HPDE6-E6E7 (cell line): ENCODE measurements around the gene TDRD7.
"Not testable (repeated sequence)": the region's sequence is repeated elsewhere in the genome, so short reads cannot be mapped to it uniquely, and the experiment has no call there.

Experiments used
- DNase-seq: peaks from one replicate; pipeline ENCODE4 v3.0.0; 2011; ENCODE audit warnings: missing footprints; ENCODE audit errors: extremely low spot score

Gene TDRD7

DNA sequence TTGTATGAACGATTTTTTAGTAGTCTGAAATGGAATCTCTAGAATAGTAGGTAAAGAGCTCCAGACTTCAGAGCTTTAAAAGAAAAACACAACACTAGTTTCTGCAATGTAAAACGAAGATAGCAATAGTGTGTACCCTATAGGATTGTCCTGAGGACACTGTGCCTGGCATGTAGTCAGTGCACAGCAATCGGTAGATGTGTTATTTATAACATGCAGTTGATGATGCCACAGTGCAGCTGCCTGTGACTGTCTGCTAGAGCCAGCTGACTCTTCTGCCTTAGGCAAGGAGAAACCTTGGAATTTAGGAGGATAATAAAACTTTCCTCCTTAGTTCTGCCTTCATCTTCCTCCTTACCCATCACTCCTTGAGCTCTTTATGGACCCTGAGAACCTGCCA is 61.8 kb downstream of the TDRD7 start:
- no peak for DNase-seq

DNA sequence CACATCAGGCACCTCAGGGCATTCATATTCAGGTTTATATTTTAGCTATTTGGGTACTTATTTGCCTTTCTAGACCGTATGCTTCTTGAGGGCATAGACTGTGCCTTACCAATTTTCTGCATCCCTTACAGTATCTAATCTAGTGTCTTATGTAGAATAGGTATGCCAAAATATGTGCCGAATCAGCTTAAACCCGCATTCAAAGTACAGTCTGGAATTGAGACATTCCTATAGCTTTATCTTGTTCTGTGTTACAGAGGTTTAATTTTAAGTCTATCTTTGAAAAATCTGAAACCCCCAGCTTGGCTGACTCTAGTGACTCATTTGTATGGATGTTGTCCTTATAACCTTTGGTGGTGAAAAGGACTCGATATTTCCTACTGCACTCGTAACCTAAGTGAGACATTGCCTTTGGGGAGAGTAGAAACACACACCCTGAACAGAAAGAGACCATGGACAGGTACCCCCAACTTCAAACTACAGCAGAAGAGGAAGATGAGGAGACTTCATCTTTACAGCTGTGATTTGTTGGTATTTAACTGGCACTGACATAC is 62.6 kb downstream of the TDRD7 start:
- DNase-seq, result no peak

DNA sequence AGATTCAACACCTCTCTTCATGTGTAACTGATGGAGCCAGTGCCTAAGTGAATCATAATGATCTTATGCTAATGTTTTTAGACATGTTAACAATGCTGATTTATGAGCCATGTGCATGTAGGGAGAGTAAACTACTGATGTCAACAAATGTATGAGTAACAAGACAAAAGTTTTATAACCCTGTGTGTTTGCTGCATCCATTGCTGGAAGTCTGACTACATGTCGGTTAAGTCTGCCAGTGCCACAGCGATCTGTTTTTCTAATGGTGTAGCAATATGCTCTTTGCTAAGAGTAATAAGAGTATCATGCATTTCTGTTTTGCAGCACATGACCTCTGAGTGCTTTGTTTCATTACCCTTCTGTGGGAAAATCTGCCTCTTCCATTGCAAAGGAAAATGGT is 63.2 kb downstream of the TDRD7 start:
- DNase-seq, result no peak

DNA sequence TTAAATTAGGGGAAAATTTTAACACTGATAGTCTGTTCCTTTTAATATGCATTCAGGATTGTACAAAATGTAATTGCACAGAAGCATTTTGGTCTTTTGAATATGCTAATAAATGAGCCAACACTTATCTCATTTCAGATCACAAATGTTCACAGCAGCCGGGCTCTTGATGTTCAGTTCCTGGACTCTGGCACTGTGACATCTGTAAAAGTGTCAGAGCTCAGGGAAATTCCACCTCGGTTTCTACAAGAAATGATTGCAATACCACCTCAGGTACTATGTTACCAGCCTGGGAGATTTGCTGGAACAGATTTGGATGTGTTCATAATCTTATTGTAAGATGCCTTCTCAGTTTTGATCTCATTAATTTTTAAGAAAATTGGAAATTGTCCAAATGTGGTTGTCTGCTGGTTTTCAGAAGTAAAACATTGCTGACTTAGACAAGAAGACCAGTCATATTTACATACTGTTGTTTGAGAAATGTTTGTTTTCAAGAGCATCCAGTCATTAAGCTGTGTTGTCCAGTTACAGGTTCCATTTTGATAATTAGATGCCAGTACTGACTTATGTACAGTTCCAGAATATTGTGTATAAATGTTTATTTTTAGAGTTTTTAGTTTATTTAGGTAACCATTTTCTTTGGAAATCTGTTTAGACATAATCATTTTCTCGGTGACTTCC is 66.5 kb downstream of the TDRD7 start:
- no peak for DNase-seq

DNA sequence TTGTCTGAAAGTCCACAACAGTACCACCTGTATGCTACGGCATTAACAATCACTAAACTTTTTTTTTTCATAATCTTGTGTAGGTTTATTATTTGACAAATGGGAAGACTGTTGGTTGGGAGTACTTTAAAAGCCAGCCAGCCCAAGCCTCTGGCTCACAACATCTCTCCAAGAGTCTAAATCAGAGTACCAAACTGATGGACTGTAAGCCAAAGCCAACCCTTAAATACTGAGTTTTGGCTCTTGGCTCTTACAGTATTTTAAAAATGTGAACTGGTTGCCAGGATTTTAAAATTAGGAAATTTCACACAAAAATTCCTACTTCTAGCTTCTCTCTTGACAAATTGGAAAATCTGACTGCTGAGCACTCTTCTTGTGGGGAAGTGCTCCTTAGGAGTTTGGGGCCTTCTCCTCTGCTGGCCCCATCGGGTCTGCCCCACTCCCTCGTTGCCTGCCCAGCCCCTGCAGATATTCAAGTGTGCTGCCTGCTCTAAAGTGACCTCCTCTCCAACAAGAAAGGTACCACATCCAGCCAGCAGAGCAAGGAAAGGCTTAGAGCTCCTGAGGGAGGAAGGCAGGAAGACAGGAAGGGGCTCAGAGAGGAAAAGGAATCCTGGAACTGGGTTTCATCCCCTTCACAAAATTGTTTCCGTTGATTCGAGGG is 67.7 kb downstream of the TDRD7 start:
- no peak for DNase-seq

DNA sequence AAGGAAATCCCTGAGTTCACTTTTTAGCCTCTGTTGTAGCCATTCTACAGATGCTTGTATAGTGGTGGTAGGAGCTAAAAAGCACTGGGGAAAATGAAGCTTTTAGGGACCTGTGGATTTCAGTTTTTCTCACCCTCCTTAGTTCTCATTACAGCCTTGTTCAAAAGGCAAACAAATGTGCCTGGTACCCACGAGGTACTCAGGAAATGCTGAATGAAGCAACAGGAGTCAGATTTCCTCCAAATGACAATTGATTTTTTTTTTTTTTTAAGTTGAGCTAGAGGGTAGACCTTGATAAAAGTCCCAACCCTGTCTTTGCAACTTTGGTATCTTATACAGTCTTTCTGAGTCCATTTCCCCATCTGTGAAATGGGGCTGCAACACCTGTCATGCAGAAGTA is 68.3 kb downstream of the TDRD7 start:
- no peak for DNase-seq

DNA sequence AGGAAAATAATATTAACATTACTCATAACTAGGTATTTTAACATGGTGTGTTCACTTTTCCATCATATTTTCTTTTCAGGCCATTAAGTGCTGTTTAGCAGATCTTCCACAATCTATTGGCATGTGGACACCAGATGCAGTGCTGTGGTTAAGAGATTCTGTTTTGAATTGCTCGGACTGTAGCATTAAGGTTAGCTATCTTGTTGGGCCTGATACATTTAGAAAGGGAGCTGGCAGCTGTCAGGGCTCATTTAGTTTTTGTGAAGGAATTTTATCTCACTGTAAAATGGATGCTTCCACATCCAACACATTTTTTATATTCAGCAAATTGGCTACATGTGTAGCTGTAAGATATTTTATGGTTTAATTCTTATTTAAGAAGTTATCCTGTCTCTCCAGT is 68.9 kb downstream of the TDRD7 start:
- no peak for DNase-seq

DNA sequence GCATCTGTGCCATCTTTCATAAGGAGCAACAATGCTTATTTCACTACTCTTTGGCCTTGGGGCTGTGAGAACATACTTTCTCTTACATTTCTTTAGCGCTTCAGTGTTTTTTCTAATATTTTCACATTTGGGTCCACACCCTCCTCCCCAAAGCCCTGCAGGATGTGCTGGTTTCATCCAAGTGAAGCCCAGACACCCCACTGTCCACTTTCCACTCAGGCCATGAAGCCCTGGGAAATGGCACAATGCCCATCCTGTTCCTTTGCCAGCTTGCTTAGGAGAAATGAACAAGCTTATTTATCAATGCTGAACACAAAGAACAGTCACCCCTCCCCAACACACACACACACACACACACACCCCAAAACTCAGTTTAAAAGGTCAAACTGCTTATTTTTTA is 72.2 kb downstream of the TDRD7 start:
- DNase-seq, result no peak

DNA sequence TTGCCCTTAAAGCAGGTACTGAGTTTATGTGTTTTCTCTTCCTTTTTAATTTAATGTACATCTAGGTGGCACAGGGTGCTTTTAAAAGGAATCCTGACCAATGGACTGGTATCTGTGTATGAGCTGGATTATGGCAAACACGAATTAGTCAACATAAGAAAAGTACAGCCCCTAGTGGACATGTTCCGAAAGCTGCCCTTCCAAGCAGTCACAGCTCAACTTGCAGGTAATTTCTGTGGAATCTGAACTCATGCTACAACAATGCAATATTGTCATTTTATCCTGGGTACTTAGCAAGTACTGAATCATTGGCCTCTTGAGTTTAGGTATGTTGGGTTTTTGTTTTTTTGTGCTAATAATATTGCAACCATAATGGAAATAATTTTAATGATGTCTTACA is 75.2 kb downstream of the TDRD7 start:
- no peak for DNase-seq

DNA sequence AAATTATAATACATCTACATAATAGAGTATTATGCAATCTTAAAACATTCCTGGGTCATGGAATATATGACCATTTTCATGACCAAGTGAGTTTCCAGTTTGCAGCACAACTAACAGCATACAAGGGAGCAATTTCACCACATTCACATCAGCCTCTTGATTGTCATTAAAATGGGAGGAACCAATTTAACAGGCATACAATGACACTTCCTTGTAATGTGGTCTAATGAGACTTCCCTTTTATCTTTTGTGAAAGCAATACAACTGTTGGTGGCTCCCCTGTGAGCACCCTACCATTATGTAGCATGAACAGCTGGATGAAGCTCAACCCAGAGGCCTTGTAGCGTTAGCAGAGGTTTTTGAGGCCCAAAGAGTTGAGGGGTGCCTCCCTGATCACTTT is 76.0 kb downstream of the TDRD7 start:
- no peak for DNase-seq

DNA sequence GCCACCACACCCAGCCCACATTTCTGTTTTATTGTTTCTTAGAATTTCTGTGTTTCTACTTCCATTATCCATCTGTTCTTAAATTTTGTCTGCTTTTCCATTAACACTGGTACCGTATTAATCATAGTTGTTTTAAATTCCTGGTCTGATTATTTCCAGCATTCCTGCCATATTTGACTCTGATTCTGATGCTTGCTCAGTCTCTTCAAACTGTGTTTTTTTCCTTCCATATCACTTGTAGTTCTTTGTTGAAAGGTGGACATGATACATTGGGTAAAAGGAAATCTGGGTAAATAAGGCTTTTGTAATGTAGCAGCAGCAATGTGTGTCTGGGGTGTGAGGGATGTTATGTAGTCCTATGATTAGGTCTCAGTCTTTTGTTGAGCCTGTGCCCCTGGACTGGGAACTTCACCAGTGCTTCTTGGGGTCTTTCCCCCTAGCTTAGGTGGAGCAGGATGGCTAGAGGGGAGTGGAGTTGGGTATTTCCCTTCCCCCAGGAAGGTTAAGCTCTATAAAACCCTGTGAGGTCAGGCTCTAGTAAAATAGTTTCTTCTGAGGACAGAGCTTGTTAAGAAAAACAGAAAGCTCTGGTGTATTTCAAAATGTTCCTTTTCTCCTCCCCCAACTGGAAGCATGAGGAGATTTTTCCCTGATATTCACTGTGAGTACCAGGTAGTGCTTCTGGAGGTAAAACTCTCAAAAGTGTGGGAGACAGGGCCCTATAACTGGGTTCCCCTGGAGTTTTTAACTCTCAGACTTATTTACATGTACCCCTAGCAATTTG is 79.5 kb downstream of the TDRD7 start:
- no peak for DNase-seq

DNA sequence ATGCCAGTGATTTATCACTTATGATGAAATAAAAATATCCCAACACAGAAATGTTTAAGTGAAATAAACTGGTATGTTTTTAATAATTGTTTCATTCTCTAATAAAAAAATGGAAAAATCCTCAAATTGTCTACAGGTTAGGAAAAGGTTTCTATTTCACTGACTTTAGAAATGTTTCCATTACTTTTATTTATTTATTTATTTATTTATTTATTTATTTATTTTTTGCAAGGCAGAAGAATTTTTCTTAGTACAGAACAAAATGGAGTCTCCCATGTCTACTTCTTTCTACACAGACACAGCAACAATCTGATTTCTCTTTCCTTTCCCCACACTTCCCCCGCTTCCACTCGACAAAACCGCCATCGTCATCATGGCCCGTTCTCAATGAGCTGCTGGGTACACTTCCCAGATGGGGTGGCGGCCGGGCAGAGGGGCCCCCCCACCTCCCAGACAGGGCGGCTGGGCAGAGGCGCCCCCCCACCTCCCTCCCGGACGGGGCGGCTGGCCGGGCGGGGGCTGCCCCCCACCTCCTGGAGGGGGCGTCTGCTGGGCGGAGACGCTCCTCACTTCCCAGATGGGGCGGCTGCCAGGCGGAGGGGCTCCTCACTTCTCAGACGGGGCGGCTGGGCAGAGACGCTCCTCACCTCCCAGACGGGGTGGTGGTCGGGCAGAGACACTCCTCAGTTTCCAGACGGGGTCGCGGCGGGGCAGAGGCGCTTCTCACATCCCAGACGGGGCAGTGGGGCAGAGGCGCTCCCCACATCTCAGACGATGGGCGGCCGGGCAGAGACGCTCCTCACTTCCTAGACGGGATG is 85.9 kb downstream of the TDRD7 start:
- not testable (repeated sequence) for DNase-seq

DNA sequence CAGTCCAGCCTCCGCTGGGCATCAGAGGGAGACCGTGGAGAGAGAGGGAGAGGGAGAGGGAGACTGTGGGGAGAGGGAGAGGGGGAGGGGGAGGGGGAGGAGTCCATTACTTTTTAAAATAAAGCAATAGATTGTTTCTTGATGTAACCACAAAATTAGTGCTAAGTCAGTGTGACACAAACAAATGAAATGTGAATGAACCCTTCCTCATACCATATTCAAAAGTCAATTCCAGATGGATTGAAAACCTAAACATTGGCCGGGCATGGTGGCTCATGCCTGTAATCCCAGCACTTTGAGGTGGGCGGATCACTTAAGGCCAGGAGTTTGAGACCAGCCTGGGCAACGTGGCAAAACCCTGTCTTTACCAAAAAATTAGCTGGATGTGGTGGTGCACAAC is 87.0 kb downstream of the TDRD7 start:
- DNase-seq, result not testable (repeated sequence)

DNA sequence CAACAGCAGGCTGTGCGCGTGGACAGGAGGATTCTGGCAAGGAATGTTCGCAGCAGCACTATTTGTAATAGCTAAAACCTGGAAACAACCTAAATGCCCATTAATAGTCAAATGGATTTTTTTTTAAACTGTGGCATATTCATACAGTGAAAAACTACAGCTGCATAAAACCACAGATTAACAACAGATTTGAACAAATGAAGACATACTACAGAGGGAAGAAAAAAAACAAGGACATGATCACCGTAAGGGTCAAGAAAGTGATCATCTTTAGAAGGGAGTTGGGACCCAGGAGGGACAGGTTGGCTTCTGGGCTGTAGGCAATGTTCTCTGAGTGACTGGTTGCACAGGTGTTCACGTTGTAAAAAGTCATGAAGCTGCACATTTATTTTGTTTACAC is 88.4 kb downstream of the TDRD7 start:
- DNase-seq, result no peak

DNA sequence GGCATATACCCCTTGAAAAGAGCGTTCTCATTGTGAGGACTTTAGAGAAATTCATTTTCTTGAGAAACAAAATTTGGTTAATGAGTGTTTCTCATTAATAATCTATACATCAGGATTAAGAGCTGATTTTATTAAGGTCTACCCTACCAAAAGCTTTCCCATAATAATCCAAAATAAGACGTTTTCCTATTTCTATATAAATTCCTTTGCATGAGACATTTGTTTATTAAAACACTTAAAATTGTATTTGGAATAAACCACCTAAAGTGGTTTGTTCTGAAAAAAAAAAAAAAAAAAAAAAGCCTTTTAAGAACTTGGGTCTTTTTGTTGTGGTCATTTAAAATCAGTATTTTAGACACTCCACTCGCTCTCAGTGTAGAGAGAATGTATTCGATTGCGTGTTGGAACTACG is 88.9 kb downstream of the TDRD7 start:
- no peak for DNase-seq

DNA sequence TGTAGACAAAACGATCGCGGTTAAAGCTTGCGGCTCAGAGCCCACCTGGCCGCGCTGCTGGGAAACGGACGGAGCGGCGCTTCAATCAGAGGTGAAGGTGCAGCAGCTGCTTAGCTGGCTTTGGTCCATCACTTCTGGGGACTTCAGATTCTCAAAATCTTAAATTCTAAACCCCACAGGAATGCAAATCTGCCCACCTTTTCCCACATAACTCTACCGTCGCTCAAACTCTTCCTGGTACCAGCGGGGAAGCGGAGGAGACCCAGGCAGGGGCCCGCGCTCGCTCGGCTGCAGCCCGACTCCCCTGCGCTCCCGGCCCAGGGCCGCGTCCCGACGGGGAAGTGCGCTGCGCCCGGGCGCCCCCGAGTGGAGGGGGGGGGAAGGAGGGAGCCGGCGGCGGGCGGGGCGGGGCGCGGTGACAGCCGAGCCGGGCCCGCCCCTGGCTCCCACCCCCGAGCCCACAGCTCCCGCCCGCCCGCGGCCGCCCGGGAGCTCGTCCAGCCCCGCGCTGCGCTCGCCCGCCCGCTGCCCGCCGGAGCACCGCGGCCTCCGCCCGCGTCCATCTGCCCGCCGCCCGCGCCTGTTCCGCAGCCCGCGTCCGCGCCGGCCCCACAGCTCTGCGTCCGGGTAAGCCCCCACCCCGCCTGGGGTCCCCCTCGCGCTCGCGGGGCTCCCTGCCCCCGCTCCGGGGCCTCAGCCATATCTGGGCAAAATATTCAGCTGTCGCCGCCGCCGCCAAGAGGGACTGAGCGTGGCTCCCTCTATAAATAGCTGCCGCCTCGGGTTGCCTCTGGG is 89.5 kb downstream of the TDRD7 start, which contains the start of gene TMOD1:
TSS of gene TMOD1 (plus strand) at position 490 of the 795 bp plus-strand sequence. CDS start 22,523 bp downstream, outside the sequence.
- DNase-seq, result no peak

DNA sequence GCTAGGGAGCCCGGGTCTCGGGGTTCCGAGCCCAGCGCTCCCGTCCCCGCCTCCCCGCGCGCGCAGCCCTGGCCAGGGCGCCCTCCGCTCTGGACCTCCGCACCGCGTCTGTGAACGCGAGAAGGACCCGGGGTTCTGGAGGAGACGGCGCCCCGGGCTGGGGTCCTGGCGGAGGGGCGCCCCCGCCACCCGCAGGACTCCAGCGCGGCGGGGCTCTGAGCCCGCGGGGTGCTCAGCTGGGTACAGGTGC is 90.0 kb downstream of the TDRD7 start:
- no peak for DNase-seq

DNA sequence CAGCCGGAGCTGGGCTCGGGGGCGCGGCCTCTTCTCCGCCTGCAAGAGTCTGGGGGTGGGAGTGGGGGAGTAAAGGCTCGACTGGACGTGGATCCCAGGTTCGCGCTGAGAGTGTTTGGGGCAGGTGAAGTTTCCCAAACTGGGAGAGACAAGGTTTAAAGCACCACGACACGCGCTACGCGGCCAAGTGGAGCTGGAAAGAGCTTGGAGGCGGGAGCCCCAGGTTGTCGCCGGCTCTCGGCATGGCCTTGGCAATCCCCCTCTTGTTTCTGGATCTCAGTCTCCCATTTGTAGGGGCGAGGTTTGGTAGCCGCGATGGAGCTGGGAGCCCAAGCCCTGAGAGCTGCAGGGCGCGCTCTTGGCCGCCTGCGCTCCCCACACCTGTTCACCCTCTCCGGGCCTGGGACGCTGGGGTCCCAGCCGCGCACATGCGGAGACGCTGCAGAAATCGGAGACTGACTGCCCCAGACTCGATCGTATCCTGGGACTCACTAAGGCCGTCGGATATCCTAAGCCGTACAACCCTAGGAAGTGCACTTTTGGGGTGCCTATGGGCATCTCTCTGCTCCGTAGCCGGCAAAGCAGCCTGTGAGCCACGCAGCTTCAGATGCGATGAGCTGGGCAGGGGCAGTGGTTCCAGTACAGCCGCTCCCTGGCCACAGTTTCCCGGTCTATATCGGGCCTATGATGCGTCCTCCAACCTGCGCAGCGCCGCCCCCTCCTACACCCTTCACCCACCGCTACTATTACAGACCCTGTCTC is 90.5 kb downstream of the TDRD7 start:
- no peak for DNase-seq

DNA sequence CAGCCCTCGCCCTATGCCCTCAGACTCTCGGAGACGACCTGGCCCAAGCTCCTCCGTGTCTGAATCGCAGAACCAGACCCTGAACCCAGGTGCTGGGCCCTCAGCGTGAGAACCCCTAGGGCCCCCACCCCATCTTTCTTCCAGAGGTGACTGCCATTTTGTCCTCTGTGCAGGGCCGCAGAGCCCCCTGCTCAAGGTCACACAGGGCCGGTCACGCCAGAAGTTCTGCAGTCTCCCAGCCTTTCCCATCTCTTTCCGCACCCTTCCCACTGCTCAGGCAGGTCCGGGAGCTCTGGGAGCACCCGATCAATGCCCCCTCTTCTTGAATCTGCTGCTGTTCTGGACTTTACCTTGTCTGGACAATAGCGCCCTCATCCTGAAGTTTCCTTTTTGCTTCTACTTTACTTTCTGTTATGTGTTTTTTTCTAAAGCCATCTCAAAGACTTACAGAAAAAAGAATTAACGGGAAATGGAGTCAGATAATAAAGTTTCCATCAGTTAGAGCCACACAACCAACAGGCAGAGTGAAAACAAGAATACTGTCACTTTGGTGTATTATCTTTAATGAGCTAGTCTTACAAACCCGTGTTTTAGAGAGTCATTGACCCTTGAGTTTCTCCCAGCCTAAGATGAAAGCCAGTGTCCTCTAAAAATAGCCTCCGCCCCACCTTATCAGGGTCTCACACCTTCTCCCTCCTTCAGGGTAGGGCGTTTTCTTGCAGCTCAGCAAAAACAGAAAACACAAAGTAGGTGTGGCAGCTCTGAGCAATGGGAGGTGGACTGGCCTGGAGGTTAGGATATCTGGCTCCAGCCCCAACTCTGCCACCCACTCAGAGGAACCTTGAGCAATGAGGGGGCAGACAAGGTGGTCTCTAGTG is 91.3 kb downstream of the TDRD7 start:
- no peak for DNase-seq

DNA sequence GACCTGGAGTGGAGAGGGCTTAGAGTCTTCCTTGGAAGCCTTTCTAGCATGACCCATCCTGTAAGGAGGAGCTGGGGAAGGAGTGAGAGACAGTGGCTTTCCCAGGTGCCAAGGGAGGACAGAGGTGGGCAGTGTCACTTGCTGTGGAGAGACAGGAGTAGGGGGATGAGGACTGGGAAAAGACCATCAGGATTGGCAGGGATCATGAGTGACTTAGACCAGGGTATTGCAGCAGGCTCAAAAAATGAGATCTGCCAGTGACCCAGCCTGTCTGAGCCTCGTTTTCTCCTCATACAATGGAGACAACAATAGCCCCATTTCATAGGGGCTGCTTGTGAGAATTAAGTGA is 91.9 kb downstream of the TDRD7 start:
- no peak for DNase-seq
